Mammary epithelial cell (primary cell): ENCODE results near the gene DAAM2.

Experiments used
- CTCF ChIP-seq, 2 donors: IDR thresholded peaks in 1 of 2; conservative IDR thresholded peaks in 1 of 2; 2 replicates each; pipeline ENCODE4 v1.5.1; 2011 to 2012; ENCODE audit warnings: inconsistent platforms in 2 of 2, low read length in 2 of 2, mild to moderate bottlenecking in 2 of 2, control low read depth in 1 of 2, low read depth in 1 of 2; ENCODE audit not compliant: insufficient read depth in 1 of 2; ENCODE audit errors: extremely low read depth in 1 of 2
- EZH2 ChIP-seq: IDR thresholded peaks from 2 replicates; pipeline ENCODE4 v1.6.1; 2012; ENCODE audit warnings: low read length, inconsistent platforms, borderline replicate concordance

GRCh38 chr6:39926668-39927067 lies 134.5 kb downstream of the DAAM2 start:
- TF ChIP-seq CTCF (conservative IDR thresholded peaks at IDR 0.05 in 1 of 2, IDR thresholded peaks at IDR 0.05 in 1 of 2; ENCODE audit: extremely low read depth in 1 of 2, insufficient read depth in 1 of 2, low read depth in 1 of 2, low read length in 2 of 2) = no peak
- TF ChIP-seq EZH2 = no peak
